GM12878 (cell line): ENCODE measurements around the gene KDM4C. TPM values are rescaled to one million over a fixed set of nuclear protein-coding genes. Genes with fewer than 3 reads are reported as not detected.

Source experiments
- ATAC-seq: fragments of 200-7000 bp; cut with Tn5 transposase; 3 replicates; pipeline ENCODE4 v1.9.1; 2020; ENCODE audit warnings: mild to moderate bottlenecking, moderate library complexity
- BruUV-seq: library from RNA; stranded (reverse); fragments of 400-500 nt; replicated peaks from 2 replicates; lab custom pipeline; 2021; lab: Mats Ljungman, UMichigan
- CTCF ChIA-PET: fragments of 300-600 bp; sonication (Branson Sonifier 250); formaldehyde crosslinking; extraction: SDS; loops from one replicate; lab custom pipeline; 2021; ENCODE audit warnings: inconsistent platforms; lab: Yijun Ruan, JAX
- POLR2A ChIA-PET: fragments of 350-600 bp; formaldehyde crosslinking; extraction: SDS; loops from one replicate; lab custom pipeline; 2021; ENCODE audit warnings: inconsistent platforms; lab: Charles Lee
- RAD21 ChIA-PET: fragments of 300-600 bp; sonication (Branson Sonifier 250); formaldehyde crosslinking; loops from one replicate; lab custom pipeline; 2023; ENCODE audit warnings: antibody characterized with exemption; ENCODE audit not compliant: unreplicated experiment; lab: Charles Lee
- SMC1A ChIA-PET: fragments of 300-600 bp; sonication (Branson Sonifier 250); formaldehyde crosslinking; loops from one replicate; lab custom pipeline; 2023; ENCODE audit not compliant: unreplicated experiment, uncharacterized antibody; lab: Charles Lee
- DNase-seq: peaks from one replicate; pipeline ENCODE4 v3.0.0-alpha.2; 2011; ENCODE audit warnings: low read depth, low spot score
- FAIRE-seq: peaks from 3 replicates; lab custom pipeline; 2011; peaks lifted over from hg19 to GRCh38; lab: Jason Lieb, UNC
- H2AFZ ChIP-seq: 2 replicates; pipeline ENCODE4 v1.6.0; 2011; ENCODE audit warnings: low read depth, low read length, control low read depth; ENCODE audit not compliant: control insufficient read depth
- H3K27ac ChIP-seq: 2 replicates; pipeline ENCODE4 v1.5.1; 2011; ENCODE audit warnings: control low read depth; ENCODE audit not compliant: control insufficient read depth, insufficient read depth
- H3K27me3 ChIP-seq, 2 experiments: replicated peaks in 1 of 2; 2 replicates each; pipeline versions ENCODE4 v1.6.0 to v1.6.1; 2011; ENCODE audit warnings: low read length in 1 of 2; ENCODE audit not compliant: control insufficient read depth in 2 of 2, insufficient read depth in 2 of 2
- H3K36me3 ChIP-seq, 2 experiments: 2 replicates each; pipeline ENCODE4 v1.5.1; 2011; ENCODE audit warnings: low read length in 1 of 2; ENCODE audit not compliant: control insufficient read depth in 2 of 2, insufficient read depth in 2 of 2
- H3K4me1 ChIP-seq: 2 replicates; pipeline ENCODE4 v1.6.1; 2011; ENCODE audit warnings: mild to moderate bottlenecking, low read length, moderate library complexity, mixed read lengths; ENCODE audit not compliant: control insufficient read depth, insufficient read depth
- H3K4me2 ChIP-seq: 2 replicates; pipeline ENCODE4 v1.6.0; 2011; ENCODE audit warnings: control low read depth; ENCODE audit not compliant: control insufficient read depth, insufficient read depth
- H3K4me3 ChIP-seq: fragments of 200-600 bp; sonication (generic); 2 replicates; pipeline ENCODE4 v1.5.1; 2016
- H3K79me2 ChIP-seq: 2 replicates; pipeline ENCODE4 v1.6.0; 2011; ENCODE audit warnings: low read length; ENCODE audit not compliant: control insufficient read depth, insufficient read depth
- H3K9ac ChIP-seq: 2 replicates; pipeline ENCODE4 v1.8.0; 2011; ENCODE audit warnings: low read length, control low read depth, mixed read lengths; ENCODE audit not compliant: control insufficient read depth, insufficient read depth
- H3K9me3 ChIP-seq: replicated peaks from 3 replicates; pipeline ENCODE4 v1.5.1; 2011; ENCODE audit warnings: mild to moderate bottlenecking, low read length; ENCODE audit not compliant: control insufficient read depth, insufficient read depth
- H4K20me1 ChIP-seq: 2 replicates; pipeline ENCODE4 v1.6.0; 2011; ENCODE audit not compliant: control insufficient read depth, insufficient read depth
- BMI1 ChIP-seq: fragments of 450-650 bp; IDR thresholded peaks from 2 replicates; pipeline ENCODE4 v1.6.1; 2016; ENCODE audit warnings: mild to moderate bottlenecking, moderate library complexity, borderline replicate concordance
- CBX3 ChIP-seq: fragments of 200-600 bp; sonication (generic); IDR thresholded peaks from 2 replicates; pipeline ENCODE4 v1.6.1; 2016; ENCODE audit warnings: low read depth, borderline replicate concordance
- EGR1 ChIP-seq, 2 experiments: IDR thresholded peaks; 1 replicate in 1 of 2; 2 replicates in 1 of 2; pipeline ENCODE4 v1.6.1; 2011 to 2012; ENCODE audit warnings: low read depth in 2 of 2, low read length in 2 of 2, borderline replicate concordance in 1 of 2, mild to moderate bottlenecking in 1 of 2, moderate library complexity in 1 of 2
- JUND ChIP-seq: IDR thresholded peaks from 2 replicates; pipeline ENCODE4 v1.6.1; 2012; ENCODE audit warnings: low read depth, mild to moderate bottlenecking, low read length, improper control_type of control experiment, moderate library complexity
- MEF2B ChIP-seq: fragments of 450-650 bp; IDR thresholded peaks from 2 replicates; pipeline ENCODE4 v1.6.1; 2018; ENCODE audit warnings: mild to moderate bottlenecking, moderate library complexity; ENCODE audit not compliant: partially characterized antibody, poor library complexity, severe bottlenecking
- NFIC ChIP-seq: IDR thresholded peaks from 2 replicates; pipeline ENCODE4 v1.6.1; 2012; ENCODE audit warnings: low read depth, mild to moderate bottlenecking, inconsistent platforms, low read length, moderate library complexity
- NFXL1 ChIP-seq: fragments of 450-650 bp; IDR thresholded peaks from 2 replicates; pipeline ENCODE4 v1.6.1; 2017; ENCODE audit warnings: antibody characterized with exemption, mild to moderate bottlenecking, borderline replicate concordance
- NFYA ChIP-seq: IDR thresholded peaks from 2 replicates; pipeline ENCODE4 v1.6.1; 2011; ENCODE audit warnings: low read depth, mild to moderate bottlenecking, low read length, improper control_type of control experiment, borderline replicate concordance
- NR2C2 ChIP-seq: IDR thresholded peaks from 2 replicates; pipeline ENCODE4 v1.6.1; 2011; ENCODE audit warnings: borderline replicate concordance, low read depth; ENCODE audit not compliant: control insufficient read depth, insufficient read length
- RBBP5 ChIP-seq: fragments of 200-600 bp; sonication (generic); conservative IDR thresholded peaks from 2 replicates; pipeline ENCODE4 v1.6.1; 2016
- SMAD5 ChIP-seq: IDR thresholded peaks from 2 replicates; pipeline ENCODE4 v1.6.1; 2016; ENCODE audit warnings: antibody characterized with exemption, low read depth
- SREBF2 ChIP-seq: IDR thresholded peaks from 2 replicates; pipeline ENCODE4 v1.6.1; 2012; ENCODE audit warnings: mild to moderate bottlenecking, low read length
- SRF ChIP-seq, 2 experiments: IDR thresholded peaks; 2 replicates each; pipeline ENCODE4 v1.6.1; 2011; ENCODE audit warnings: low read depth in 2 of 2, low read length in 2 of 2, mild to moderate bottlenecking in 1 of 2, moderate library complexity in 1 of 2
- TARDBP ChIP-seq: IDR thresholded peaks from 2 replicates; pipeline ENCODE4 v1.6.1; 2016; ENCODE audit warnings: borderline replicate concordance
- TCF7 ChIP-seq: IDR thresholded peaks from 2 replicates; pipeline ENCODE4 v1.6.1; 2014; ENCODE audit warnings: antibody characterized with exemption, borderline replicate concordance
- YY1 ChIP-seq: IDR thresholded peaks from 2 replicates; pipeline ENCODE4 v1.6.1; 2011; ENCODE audit warnings: low read depth, mild to moderate bottlenecking, low read length
- WGBS: methylation state at CpG from one replicate; pipeline ENCODE4 v1.1.6; 2016; ENCODE audit warnings: low lambda C conversion rate; ENCODE audit not compliant: insufficient replicate concordance, insufficient coverage; ENCODE audit errors: missing lambda C conversion rate; 5-methylcytosine and 5-hydroxymethylcytosine counted together
- in situ Hi-C: fragments of 300-500 bp; cut with MboI; formaldehyde crosslinking; loops from 9 replicates; pipeline ENCODE4 v1.14.3; 2018; ENCODE audit warnings: mixed read lengths
- intact Hi-C: fragments of 100-400 bp; cut with micrococcal nuclease; formaldehyde crosslinking; loops from one replicate; pipeline ENCODE4 v1.14.2; 2022; ENCODE audit not compliant: unreplicated experiment
- polyA plus RNA-seq, 11 experiments: library from polyadenylated mRNA; depleted of rRNA in 4 of 11; unstranded in 6 of 11; stranded (reverse) in 5 of 11; fragments of >200 nt; fragmentation: Nextera tagmentation in 4 of 11; fragmentation: Illumina TruSeq in 1 of 11; extraction: Ambion mirVana in 4 of 11; extraction: Trizol in 1 of 11; gene quantifications; 1 replicate in 1 of 11; 2 replicates in 10 of 11; pipeline versions ENCODE4 v1.2.1 to v1.2.3, GENCODE V29; 2011 to 2016; ENCODE audit warnings: inconsistent platforms in 2 of 11, missing spikeins in 2 of 11, low read depth in 1 of 11
- total RNA-seq, 4 experiments: library from RNA; depleted of rRNA in 3 of 4; stranded (reverse); fragments of >200 nt in 3 of 4; fragmentation: Illumina TruSeq in 1 of 4; extraction: Trizol in 1 of 4; gene quantifications; 2 replicates each; pipeline versions ENCODE4 v1.2.1 to v1.2.3, GENCODE V29; 2013 to 2021
- TF ChIP-seq, protein P1 (sequence below): fragments of 450-650 bp; IDR thresholded peaks from 2 replicates; pipeline ENCODE4 v1.6.1; 2016; ENCODE audit warnings: mild to moderate bottlenecking, moderate library complexity, borderline replicate concordance
- TF ChIP-seq, protein P2 (sequence below): IDR thresholded peaks from 2 replicates; pipeline ENCODE4 v1.6.1; 2011; ENCODE audit warnings: mild to moderate bottlenecking, low read depth, low read length, moderate library complexity; ENCODE audit not compliant: insufficient replicate concordance
- TF ChIP-seq, protein P3 (sequence below): fragments of 450-650 bp; IDR thresholded peaks from 2 replicates; pipeline ENCODE4 v1.6.1; 2014; ENCODE audit warnings: mild to moderate bottlenecking

Gene KDM4C
- total and polyA plus RNA-seq, 10 of the 15 experiments (the other 5 are each of a cell fraction or from before 2014, with no cell fraction given), result 6.8 to 41.2 (median 20.1) TPM

DNA sequence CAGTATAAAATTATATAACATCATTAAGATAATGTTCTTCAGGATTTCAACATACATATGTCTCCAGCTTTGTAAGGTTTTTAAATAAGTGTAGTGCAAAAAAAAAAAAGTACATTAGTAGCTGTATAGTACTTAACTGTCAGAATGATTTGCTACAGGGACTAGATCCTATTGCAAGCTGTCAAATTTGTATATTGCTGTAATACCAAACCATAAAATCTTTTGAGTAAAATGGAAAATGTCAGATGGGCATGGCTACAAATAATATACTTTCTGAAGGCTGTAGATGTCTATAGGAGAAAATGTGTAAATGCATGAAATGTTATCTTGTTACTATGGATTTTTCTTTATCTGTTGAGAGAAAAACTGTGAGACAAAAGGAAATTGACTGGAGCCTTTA is 298.5 kb downstream of the KDM4C start (continued):
- TF ChIP-seq, protein P1, sequence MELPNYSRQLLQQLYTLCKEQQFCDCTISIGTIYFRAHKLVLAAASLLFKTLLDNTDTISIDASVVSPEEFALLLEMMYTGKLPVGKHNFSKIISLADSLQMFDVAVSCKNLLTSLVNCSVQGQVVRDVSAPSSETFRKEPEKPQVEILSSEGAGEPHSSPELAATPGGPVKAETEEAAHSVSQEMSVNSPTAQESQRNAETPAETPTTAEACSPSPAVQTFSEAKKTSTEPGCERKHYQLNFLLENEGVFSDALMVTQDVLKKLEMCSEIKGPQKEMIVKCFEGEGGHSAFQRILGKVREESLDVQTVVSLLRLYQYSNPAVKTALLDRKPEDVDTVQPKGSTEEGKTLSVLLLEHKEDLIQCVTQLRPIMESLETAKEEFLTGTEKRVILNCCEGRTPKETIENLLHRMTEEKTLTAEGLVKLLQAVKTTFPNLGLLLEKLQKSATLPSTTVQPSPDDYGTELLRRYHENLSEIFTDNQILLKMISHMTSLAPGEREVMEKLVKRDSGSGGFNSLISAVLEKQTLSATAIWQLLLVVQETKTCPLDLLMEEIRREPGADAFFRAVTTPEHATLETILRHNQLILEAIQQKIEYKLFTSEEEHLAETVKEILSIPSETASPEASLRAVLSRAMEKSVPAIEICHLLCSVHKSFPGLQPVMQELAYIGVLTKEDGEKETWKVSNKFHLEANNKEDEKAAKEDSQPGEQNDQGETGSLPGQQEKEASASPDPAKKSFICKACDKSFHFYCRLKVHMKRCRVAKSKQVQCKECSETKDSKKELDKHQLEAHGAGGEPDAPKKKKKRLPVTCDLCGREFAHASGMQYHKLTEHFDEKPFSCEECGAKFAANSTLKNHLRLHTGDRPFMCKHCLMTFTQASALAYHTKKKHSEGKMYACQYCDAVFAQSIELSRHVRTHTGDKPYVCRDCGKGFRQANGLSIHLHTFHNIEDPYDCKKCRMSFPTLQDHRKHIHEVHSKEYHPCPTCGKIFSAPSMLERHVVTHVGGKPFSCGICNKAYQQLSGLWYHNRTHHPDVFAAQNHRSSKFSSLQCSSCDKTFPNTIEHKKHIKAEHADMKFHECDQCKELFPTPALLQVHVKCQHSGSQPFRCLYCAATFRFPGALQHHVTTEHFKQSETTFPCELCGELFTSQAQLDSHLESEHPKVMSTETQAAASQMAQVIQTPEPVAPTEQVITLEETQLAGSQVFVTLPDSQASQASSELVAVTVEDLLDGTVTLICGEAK, result no peak
- TF ChIP-seq TARDBP (no peak), SREBF2 (no peak), BMI1 (no peak)

DNA sequence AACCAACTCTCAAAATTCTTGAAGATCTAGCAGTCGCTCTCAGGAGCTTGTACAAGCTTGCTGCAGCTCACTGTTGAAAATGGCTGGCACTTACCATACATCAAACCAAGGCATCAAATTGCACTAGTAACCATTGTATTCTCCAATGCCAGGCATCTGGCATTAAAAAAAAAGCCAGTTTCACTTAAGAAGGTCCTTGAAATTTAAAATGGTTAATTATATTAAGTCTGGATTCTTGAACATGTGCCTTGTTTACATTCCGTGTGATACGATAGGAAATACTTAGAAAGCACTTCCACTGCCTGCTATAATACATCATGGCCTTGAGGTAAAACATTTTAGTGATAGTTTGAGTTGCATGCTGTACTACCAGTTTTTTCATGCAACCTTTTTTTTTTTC is 300.7 kb downstream of the KDM4C start:
- ChIA-PET CTCF (no interaction called here), POLR2A (no interaction called here), RAD21 (no interaction called here), SMC1A (interaction anchor here (0.7 to 2.7 kb wide), 5 partner anchors 9 to 236 kb away, joined by 3 to 7 read pairs (median 3); no protein-coding TSS in a partner anchor)
- H3K4me1 ChIP-seq, result peaks cover 11% of the 10 kb centered on the region
- H3K27me3 ChIP-seq, result no peaks in the 10 kb centered on the region
- no peaks in the 10 kb centered on the region for H3K9me3 ChIP-seq
- no peak overlapping the region for H3K4me2 ChIP-seq
- no peak overlapping the region for H3K27ac ChIP-seq
- in situ Hi-C loops, result no loop called here
- H3K9ac ChIP-seq, result no peak overlapping the region
- FAIRE-seq, result no peak
- H2AFZ ChIP-seq, result no peak overlapping the region
- H4K20me1 ChIP-seq, result no peaks in the 10 kb centered on the region
- H3K79me2 ChIP-seq, result no peaks in the 10 kb centered on the region
- 99% methylated on average over 3 of the region's 3 CpGs for WGBS
- no TSS peak for BruUV-seq
- ATAC-seq, result no peak
- no peak for DNase-seq
- H3K4me3 ChIP-seq, result no peak overlapping the region
- intact Hi-C loops, result loop anchor here (5.0 to 10.0 kb wide), 3 partner anchors 49 to 236 kb away; no protein-coding TSS in a partner anchor
- no peaks in the 10 kb centered on the region for H3K36me3 ChIP-seq
- TF ChIP-seq SMAD5 (no peak), NFXL1 (no peak), YY1 (no peak), TCF7 (no peak), SRF (IDR thresholded peaks at IDR 0.05; ENCODE audit: low read depth in 2 of 2, low read length in 2 of 2) (no peak), NFIC (no peak), CBX3 (no peak), JUND (no peak), EGR1 (IDR thresholded peaks at IDR 0.05; ENCODE audit: borderline replicate concordance in 1 of 2, low read depth in 2 of 2, low read length in 2 of 2) (no peak), NR2C2 (no peak), RBBP5 (no peak), MEF2B (no peak), NFYA (no peak)
- TF ChIP-seq, protein P2, sequence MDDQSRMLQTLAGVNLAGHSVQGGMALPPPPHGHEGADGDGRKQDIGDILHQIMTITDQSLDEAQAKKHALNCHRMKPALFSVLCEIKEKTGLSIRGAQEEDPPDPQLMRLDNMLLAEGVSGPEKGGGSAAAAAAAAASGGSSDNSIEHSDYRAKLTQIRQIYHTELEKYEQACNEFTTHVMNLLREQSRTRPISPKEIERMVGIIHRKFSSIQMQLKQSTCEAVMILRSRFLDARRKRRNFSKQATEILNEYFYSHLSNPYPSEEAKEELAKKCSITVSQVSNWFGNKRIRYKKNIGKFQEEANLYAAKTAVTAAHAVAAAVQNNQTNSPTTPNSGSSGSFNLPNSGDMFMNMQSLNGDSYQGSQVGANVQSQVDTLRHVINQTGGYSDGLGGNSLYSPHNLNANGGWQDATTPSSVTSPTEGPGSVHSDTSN, result no peak
- TF ChIP-seq, protein P3, sequence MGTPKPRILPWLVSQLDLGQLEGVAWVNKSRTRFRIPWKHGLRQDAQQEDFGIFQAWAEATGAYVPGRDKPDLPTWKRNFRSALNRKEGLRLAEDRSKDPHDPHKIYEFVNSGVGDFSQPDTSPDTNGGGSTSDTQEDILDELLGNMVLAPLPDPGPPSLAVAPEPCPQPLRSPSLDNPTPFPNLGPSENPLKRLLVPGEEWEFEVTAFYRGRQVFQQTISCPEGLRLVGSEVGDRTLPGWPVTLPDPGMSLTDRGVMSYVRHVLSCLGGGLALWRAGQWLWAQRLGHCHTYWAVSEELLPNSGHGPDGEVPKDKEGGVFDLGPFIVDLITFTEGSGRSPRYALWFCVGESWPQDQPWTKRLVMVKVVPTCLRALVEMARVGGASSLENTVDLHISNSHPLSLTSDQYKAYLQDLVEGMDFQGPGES, result no peak
